Liver (tissue), 2 donors: ENCODE measurements around the gene ITGB1.
A peak's percentile ranks its signal among the peaks of the same experiment; 100 is the strongest.

Experiments
- JUND ChIP-seq, 2 donors: IDR thresholded peaks; 2 replicates each; pipeline ENCODE4 v1.6.1; 2016; ENCODE audit warnings: antibody characterized with exemption in 2 of 2
- RXRA ChIP-seq, 2 donors: IDR thresholded peaks; 2 replicates each; pipeline ENCODE4 v1.6.1; 2017 to 2018; ENCODE audit warnings: antibody characterized with exemption in 2 of 2, mild to moderate bottlenecking in 1 of 2
- donor health status: healthy.

GRCh38 chr10:32982911-32983909, 25.2 kb upstream of the ITGB1 start:
- TF ChIP-seq JUND (IDR thresholded peaks at IDR 0.05), result peak; percentile 47 to 48
- TF ChIP-seq RXRA (IDR thresholded peaks at IDR 0.05), result peak; percentile 93 to 95
